Keratinocyte (primary cell): Measurements from ENCODE around the gene MTCL1. TPM values are rescaled to one million over a fixed set of nuclear protein-coding genes. Genes with fewer than 3 reads are reported as not detected.

Experiments
- DNase-seq: peaks from one replicate; pipeline ENCODE4 v3.0.0-alpha.2; 2011; ENCODE audit warnings: low read depth, missing footprints, low spot score
- FAIRE-seq: peaks from 2 replicates; lab custom pipeline; 2011; peaks lifted over from hg19 to GRCh38; lab: Jason Lieb, UNC
- H2AFZ ChIP-seq: 2 replicates; pipeline ENCODE4 v1.6.0; 2012; ENCODE audit warnings: low read length, control low read depth, inconsistent platforms; ENCODE audit not compliant: control insufficient read depth
- H3K27ac ChIP-seq: 2 replicates; pipeline ENCODE4 v1.5.1; 2011; ENCODE audit warnings: low read length; ENCODE audit not compliant: control insufficient read depth, insufficient read depth
- H3K27me3 ChIP-seq: 3 replicates; pipeline ENCODE4 v1.6.0; 2011; ENCODE audit warnings: low read length; ENCODE audit not compliant: control insufficient read depth, insufficient read depth; ENCODE audit errors: extremely low read depth
- H3K36me3 ChIP-seq, 2 experiments: 2 replicates in 1 of 2; 3 replicates in 1 of 2; pipeline ENCODE4 v1.5.1; 2011; ENCODE audit warnings: low read length in 2 of 2, mild to moderate bottlenecking in 1 of 2; ENCODE audit not compliant: control insufficient read depth in 2 of 2, insufficient read depth in 2 of 2; ENCODE audit errors: extremely low read depth in 1 of 2
- H3K4me1 ChIP-seq: 3 replicates; pipeline ENCODE4 v1.5.1; 2011; ENCODE audit warnings: low read length; ENCODE audit not compliant: control insufficient read depth, insufficient read depth; ENCODE audit errors: extremely low read depth
- H3K4me2 ChIP-seq: 3 replicates; pipeline ENCODE4 v1.6.0; 2011; ENCODE audit warnings: low read depth, low read length; ENCODE audit not compliant: control insufficient read depth, insufficient read depth; ENCODE audit errors: extremely low read depth
- H3K4me3 ChIP-seq, 3 experiments: fragments of 200-600 bp in 1 of 3; sonication (generic) in 1 of 3; 2 replicates in 2 of 3; 3 replicates in 1 of 3; pipeline ENCODE4 v1.5.1; 2011 to 2016; ENCODE audit warnings: low read length in 3 of 3, mild to moderate bottlenecking in 3 of 3, control low read depth in 2 of 3, inconsistent platforms in 1 of 3, low read depth in 1 of 3, mixed read lengths in 1 of 3, mixed run types in 1 of 3, moderate library complexity in 1 of 3; ENCODE audit not compliant: control insufficient read depth in 2 of 3, insufficient read depth in 2 of 3; ENCODE audit errors: extremely low read depth in 1 of 3
- H3K79me2 ChIP-seq: 2 replicates; pipeline ENCODE4 v1.6.0; 2012; ENCODE audit warnings: low read length; ENCODE audit not compliant: control insufficient read depth, insufficient read depth
- H3K9ac ChIP-seq: 3 replicates; pipeline ENCODE4 v1.6.0; 2011; ENCODE audit warnings: low read length; ENCODE audit not compliant: control insufficient read depth, insufficient read depth; ENCODE audit errors: extremely low read depth
- H3K9me1 ChIP-seq: 3 replicates; pipeline ENCODE4 v1.6.0; 2011; ENCODE audit warnings: low read length; ENCODE audit not compliant: control insufficient read depth, insufficient read depth; ENCODE audit errors: extremely low read depth
- H3K9me3 ChIP-seq: 2 replicates; pipeline ENCODE4 v1.5.1; 2012; ENCODE audit warnings: low read depth, low read length; ENCODE audit not compliant: control insufficient read depth
- H4K20me1 ChIP-seq: 3 replicates; pipeline ENCODE4 v1.6.0; 2011; ENCODE audit warnings: low read length; ENCODE audit not compliant: control insufficient read depth, insufficient read depth; ENCODE audit errors: extremely low read depth
- EZH2 ChIP-seq: IDR thresholded peaks from one replicate; pipeline ENCODE4 v1.6.1; 2012; ENCODE audit warnings: inconsistent platforms, mild to moderate bottlenecking, low read length, moderate library complexity
- dilution Hi-C: fragments of 300-500 bp; cut with MboI; formaldehyde crosslinking; loops from one replicate; pipeline ENCODE4 v1.7.0; 2020; ENCODE audit warnings: low sequenced_read_pairs; ENCODE audit not compliant: extremely low pct_ligation_motif_present
- polyA plus RNA-seq, 5 experiments: library from polyadenylated mRNA; depleted of rRNA in 3 of 5; stranded (reverse) in 3 of 5; stranded (forward) in 1 of 5; unstranded in 1 of 5; fragments of >200 nt; gene quantifications; 1 replicate in 1 of 5; 2 replicates in 3 of 5; 3 replicates in 1 of 5; pipeline versions ENCODE4 v1.2.1 to v1.2.3, GENCODE V29; 2011 to 2012; ENCODE audit warnings: missing spikeins in 2 of 5, low read depth in 1 of 5, low replicate concordance in 1 of 5
- TF ChIP-seq, protein P1 (sequence below), 3 experiments: IDR thresholded peaks in 1 of 3; conservative IDR thresholded peaks in 1 of 3; optimal IDR thresholded peaks in 1 of 3; 2 replicates in 2 of 3; 3 replicates in 1 of 3; pipeline versions ENCODE3 to v1.5.1; 2011; ENCODE audit warnings: low read length in 3 of 3, mild to moderate bottlenecking in 3 of 3, moderate library complexity in 2 of 3, control low read depth in 1 of 3, inconsistent platforms in 1 of 3; ENCODE audit not compliant: insufficient read depth in 2 of 3; ENCODE audit errors: extremely low read depth in 1 of 3

Gene MTCL1
- polyA plus RNA-seq, 1 donor (not counting 4 experiments of a cell fraction or from before 2014, with no cell fraction given), result 15.4 TPM

- Histone ChIP-seq H3K9me3 (no peaks in the 10 kb centered on the region), H3K4me1 (peaks cover 23% of the 10 kb centered on the region), H3K27me3 (no peaks in the 10 kb centered on the region), H3K36me3 (peaks cover 2 to 22% of the 10 kb centered on the region in 2 experiments), H3K9ac (no peak overlapping the region), H3K9me1 (no peaks in the 10 kb centered on the region), H3K27ac (no peak overlapping the region), H4K20me1 (no peaks in the 10 kb centered on the region), H3K4me3 (no peak overlapping the region), H3K4me2 (no peak overlapping the region), H3K79me2 (peaks cover 55% of the 10 kb centered on the region), H2AFZ (no peak overlapping the region)
- DNase-seq (no peak), FAIRE-seq (no peak)
- dilution Hi-C loops, result no loop called here
- TF ChIP-seq, protein P1, sequence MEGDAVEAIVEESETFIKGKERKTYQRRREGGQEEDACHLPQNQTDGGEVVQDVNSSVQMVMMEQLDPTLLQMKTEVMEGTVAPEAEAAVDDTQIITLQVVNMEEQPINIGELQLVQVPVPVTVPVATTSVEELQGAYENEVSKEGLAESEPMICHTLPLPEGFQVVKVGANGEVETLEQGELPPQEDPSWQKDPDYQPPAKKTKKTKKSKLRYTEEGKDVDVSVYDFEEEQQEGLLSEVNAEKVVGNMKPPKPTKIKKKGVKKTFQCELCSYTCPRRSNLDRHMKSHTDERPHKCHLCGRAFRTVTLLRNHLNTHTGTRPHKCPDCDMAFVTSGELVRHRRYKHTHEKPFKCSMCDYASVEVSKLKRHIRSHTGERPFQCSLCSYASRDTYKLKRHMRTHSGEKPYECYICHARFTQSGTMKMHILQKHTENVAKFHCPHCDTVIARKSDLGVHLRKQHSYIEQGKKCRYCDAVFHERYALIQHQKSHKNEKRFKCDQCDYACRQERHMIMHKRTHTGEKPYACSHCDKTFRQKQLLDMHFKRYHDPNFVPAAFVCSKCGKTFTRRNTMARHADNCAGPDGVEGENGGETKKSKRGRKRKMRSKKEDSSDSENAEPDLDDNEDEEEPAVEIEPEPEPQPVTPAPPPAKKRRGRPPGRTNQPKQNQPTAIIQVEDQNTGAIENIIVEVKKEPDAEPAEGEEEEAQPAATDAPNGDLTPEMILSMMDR (optimal IDR thresholded peaks at IDR 0.05 in 1 of 3, IDR thresholded peaks at IDR 0.05 in 1 of 3, conservative IDR thresholded peaks at IDR 0.05 in 1 of 3; ENCODE audit: extremely low read depth in 1 of 3, insufficient read depth in 2 of 3, low read length in 3 of 3), result no peak
- no peak for TF ChIP-seq EZH2
Measured at GRCh38 chr18:8726281-8726680, 20.9 kb downstream of the MTCL1 start.

GRCh38 chr18:8726963-8727705, 21.8 kb downstream of the MTCL1 start:
- no peak for TF ChIP-seq EZH2
- TF ChIP-seq, protein P1 (optimal IDR thresholded peaks at IDR 0.05 in 1 of 3, IDR thresholded peaks at IDR 0.05 in 1 of 3, conservative IDR thresholded peaks at IDR 0.05 in 1 of 3; ENCODE audit: extremely low read depth in 1 of 3, insufficient read depth in 2 of 3, low read length in 3 of 3), result no peak
- no peak overlapping the region for H3K4me3 ChIP-seq
- DNase-seq (no peak), FAIRE-seq (no peak)
- H3K4me1 ChIP-seq, result peaks cover 15% of the 10 kb centered on the region
- no peak overlapping the region for H3K27ac ChIP-seq
- dilution Hi-C loops, result no loop called here
- H3K9me3 ChIP-seq, result no peaks in the 10 kb centered on the region
- no peak overlapping the region for H2AFZ ChIP-seq
- no peak overlapping the region for H3K9ac ChIP-seq
- peaks cover 2 to 22% of the 10 kb centered on the region in 2 experiments for H3K36me3 ChIP-seq
- peaks cover 54% of the 10 kb centered on the region for H3K79me2 ChIP-seq
- H4K20me1 ChIP-seq, result no peaks in the 10 kb centered on the region
- H3K4me2 ChIP-seq, result no peak overlapping the region
- H3K9me1 ChIP-seq, result no peaks in the 10 kb centered on the region
- H3K27me3 ChIP-seq, result no peaks in the 10 kb centered on the region
